Stimulated activated CD8-positive, alpha-beta memory T cell treated with anti-CD3 and anti-CD28 coated beads, Interleukin-15, amount 100 ng/mL, for 48 hours (primary cell): ENCODE measurements around the gene BRSK2.
"Not testable (repeated sequence)": the region's sequence is repeated elsewhere in the genome, so short reads cannot be mapped to it uniquely, and the experiment has no call there.

Source experiments
- DNase-seq, 2 donors: peaks; one replicate each; pipeline ENCODE4 v3.0.0-alpha.2; 2020; ENCODE audit warnings: low read depth in 2 of 2

Gene BRSK2

DNA sequence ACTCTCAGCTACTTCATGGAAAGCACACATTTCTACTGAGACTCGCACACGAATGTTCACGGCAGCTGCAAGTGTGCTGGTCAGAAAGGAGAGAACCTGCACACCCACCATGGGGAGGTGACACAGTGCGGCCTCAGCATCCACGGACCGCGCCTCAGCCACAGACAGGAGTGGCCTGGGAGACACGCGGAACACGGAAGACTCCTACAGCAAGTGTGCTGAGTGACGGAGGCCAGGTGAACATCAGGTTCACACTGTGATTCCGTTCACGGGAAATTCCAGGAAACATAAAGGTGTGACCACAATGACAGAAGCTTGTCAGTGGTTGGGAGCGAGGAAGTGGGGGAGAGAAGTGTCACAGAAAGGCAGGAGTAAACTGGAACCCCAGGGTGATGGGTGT lies 110.2 kb downstream of the BRSK2 start:
- DNase-seq = no peak

- no peak for DNase-seq
Measured at GRCh38 chr11:1500466-1501420, 111.0 kb downstream of the BRSK2 start.

GRCh38 chr11:1501421-1502167 lies 111.9 kb downstream of the BRSK2 start:
- DNase-seq = no peak

- DNase-seq = no peak
Measured at GRCh38 chr11:1502168-1502953, 112.6 kb downstream of the BRSK2 start.

DNA sequence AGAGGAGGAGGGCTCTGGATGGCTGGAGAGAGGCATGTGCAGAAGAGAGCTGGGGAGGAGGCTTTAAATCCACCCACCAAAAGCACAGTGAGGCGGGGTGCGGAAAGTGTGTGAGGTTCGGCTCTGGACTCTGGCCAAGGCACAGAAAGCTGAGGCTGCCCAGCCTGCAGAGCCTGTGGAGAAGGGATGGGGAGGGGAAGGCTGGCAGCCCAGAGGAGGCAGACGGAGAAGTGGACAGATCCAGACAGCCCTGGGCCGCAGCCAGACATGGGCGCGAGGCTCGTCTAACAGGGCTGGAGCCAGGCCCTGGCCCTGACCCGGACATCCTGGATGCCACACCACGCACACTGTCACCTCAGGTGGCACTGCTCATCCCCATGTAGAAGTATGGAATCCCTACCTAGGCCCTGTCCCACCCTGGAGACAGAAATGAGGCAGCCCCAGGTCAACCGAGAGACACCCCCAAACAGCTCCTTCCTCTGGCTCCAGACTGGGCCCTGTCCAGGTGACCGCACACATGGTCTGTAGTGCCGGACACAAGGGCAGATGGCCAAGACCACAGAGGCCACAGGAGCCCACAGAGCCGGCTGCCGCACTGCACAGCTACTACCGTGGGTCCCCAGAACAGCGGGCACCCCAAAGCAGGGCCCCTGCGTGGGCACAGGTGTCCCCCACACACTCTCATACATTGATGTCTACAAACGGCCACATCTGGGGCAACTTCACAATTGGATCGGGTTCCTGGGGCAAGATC lies 113.4 kb downstream of the BRSK2 start:
- no peak for DNase-seq

- DNase-seq = no peak
Measured at GRCh38 chr11:1503708-1504104, 114.0 kb downstream of the BRSK2 start.

GRCh38 chr11:1504138-1504537 lies 114.4 kb downstream of the BRSK2 start:
- DNase-seq = no peak

- DNase-seq = no peak
Measured at GRCh38 chr11:1504581-1505290, 115.0 kb downstream of the BRSK2 start.

GRCh38 chr11:1505480-1505879 lies 115.7 kb downstream of the BRSK2 start:
- no peak for DNase-seq

DNA sequence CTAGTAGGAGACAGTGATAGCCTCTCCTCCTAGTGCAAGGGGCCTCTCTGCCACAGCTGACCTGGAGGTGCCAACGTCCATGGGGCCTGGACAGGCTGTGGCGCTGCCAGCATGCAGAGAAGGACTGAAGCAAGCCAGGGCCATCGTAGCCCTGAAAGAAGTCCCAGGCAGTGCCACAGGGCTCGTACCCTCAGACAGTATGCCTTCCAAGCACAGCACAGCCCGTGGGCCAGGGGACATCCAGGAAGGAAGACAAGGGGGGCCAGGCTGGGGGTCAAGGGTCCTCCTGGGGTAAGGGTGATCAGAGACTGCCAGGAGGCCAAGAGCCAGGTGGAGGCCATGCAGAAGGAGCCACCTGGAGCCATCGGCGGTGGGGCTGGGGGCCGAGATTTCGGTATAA lies 117.2 kb downstream of the BRSK2 start:
- DNase-seq = no peak

DNA sequence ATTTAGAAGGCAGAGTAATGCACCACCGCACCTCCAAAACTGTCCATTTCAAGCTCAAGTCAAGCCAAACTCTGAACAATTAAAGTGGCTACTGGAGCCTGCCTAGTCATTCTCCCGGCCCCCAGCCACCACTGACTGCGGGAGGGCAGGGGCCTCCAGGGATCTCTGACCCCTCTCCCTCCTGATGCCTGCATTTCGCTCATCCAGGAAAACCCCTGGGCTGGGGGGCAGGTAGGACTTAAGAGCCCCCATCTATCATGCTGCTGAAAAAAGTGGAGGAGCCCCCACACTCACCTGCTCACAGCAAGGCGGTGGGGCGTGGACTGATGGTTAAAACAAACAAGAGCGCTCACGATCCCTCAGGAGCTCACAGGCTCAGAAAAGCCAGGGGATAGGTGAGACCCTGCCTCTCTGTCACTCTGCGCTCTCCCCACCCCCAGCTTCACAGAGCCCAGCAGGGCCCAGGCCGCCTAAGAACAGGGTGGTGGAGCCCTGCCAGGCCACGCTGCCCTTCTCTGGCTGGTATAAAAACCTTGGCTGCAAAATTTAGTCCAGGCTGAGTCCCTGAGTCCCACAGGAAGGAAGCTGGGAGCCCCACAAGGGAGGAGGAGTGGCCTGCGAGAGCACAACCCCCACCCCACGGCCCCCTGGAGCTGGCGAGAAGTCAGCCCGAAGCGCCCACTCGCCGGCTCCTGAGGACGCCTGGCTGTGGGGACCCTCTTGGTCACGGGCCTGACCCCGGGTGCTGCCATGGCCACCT lies 117.8 kb downstream of the BRSK2 start:
- no peak for DNase-seq

DNA sequence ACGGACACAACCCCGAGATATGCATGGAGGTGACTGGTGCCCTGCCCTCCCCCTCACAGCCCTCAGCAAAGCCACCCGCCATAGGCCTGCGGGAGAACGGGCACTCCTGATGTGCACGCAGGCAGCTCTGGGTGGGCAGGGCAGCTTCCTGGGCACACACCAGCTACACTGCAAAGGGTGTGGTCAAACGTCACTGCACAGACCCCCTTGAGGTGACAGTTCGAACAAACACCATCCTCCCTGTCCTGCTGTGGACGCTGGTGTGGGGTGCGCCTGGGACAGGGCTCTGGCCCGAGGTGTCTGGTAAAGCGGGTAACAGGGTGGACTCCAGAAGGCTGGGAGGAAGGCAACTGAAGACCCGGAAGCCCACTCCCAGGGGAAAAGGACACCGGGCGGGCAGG lies 118.8 kb downstream of the BRSK2 start:
- DNase-seq = no peak

GRCh38 chr11:1508986-1509385 lies 119.3 kb downstream of the BRSK2 start:
- no peak for DNase-seq

GRCh38 chr11:1509626-1510255 lies 120.0 kb downstream of the BRSK2 start:
- DNase-seq = no peak

GRCh38 chr11:1510351-1510750 lies 120.6 kb downstream of the BRSK2 start:
- not testable (repeated sequence) for DNase-seq

- DNase-seq = no peak
Measured at GRCh38 chr11:1510928-1511327, 121.2 kb downstream of the BRSK2 start.

DNA sequence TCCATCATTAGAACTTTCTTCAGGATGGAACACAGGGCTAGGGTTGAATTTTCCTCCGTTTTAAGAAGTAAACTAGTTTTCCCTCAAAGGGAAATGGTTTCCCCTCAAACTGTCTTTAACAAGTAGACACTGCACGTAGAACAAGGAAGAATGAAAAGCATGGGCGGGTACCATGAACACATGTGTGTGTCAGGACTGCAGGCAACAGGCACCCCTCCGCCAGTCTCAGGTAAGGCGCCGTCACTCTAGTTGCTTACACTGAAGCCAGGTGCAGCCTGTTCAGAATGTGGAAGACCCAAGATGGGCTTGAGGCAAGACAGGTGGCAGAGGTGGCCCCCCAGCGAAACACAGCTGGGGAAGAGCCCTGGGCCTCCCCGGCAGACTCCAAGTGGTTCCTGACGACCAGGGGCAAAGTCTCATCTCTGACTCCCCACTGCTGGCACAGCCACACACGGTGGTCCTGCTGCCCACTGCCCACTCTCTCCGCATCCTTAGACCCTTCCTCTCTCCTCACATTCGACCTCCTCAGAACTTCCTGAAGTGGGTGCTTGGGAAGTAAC lies 122.3 kb downstream of the BRSK2 start:
- no peak for DNase-seq
